Heart right ventricle (tissue), 16 donors: ENCODE data around the gene VEGFA. TPM values are rescaled to one million over a fixed set of nuclear protein-coding genes. Genes with fewer than 3 reads are reported as not detected.

Source experiments
- ATAC-seq, 8 donors: fragments of 200-7000 bp; cut with Tn5 transposase; one replicate each; pipeline ENCODE4 v1.9.1; 2020; ENCODE audit warnings: mild to moderate bottlenecking in 8 of 8, moderate library complexity in 8 of 8, moderate number of reproducible peaks in 1 of 8
- DNase-seq, 2 donors: peaks; one replicate each; pipeline ENCODE4 v3.0.0-alpha.2; 2020
- H3K27ac ChIP-seq, 10 donors: fragments of 200-600 bp; sonication (generic) in 2 of 10; one replicate each; pipeline versions ENCODE4 v1.5.0 to v1.8.0; 2020 to 2022; ENCODE audit warnings: mild to moderate bottlenecking in 3 of 10
- H3K27me3 ChIP-seq, 7 donors: fragments of 200-600 bp; one replicate each; pipeline ENCODE4 v1.8.0; 2021 to 2022; ENCODE audit warnings: mild to moderate bottlenecking in 2 of 7
- H3K36me3 ChIP-seq, 9 donors: fragments of 200-600 bp; sonication (generic) in 1 of 9; one replicate each; pipeline versions ENCODE4 v1.5.0 to v1.8.0; 2020 to 2022; ENCODE audit warnings: mild to moderate bottlenecking in 2 of 9
- H3K4me1 ChIP-seq, 9 donors: fragments of 200-600 bp; sonication (generic) in 1 of 9; one replicate each; pipeline versions ENCODE4 v1.5.0 to v1.8.0; 2020 to 2022; ENCODE audit warnings: mild to moderate bottlenecking in 4 of 9
- H3K4me3 ChIP-seq, 10 donors: fragments of 200-600 bp; sonication (generic) in 2 of 10; one replicate each; pipeline versions ENCODE4 v1.5.0 to v1.8.0; 2020 to 2022; ENCODE audit warnings: mild to moderate bottlenecking in 7 of 10, moderate library complexity in 2 of 10
- H3K9me3 ChIP-seq, 11 donors: fragments of 200-600 bp in 10 of 11; sonication (generic) in 2 of 11; one replicate each; pipeline versions ENCODE4 v1.5.0 to v1.8.0; 2013 to 2022; ENCODE audit warnings: mild to moderate bottlenecking in 2 of 11, control low read depth in 1 of 11, moderate library complexity in 1 of 11
- WGBS, 2 donors: extraction: QIAGEN DNeasy Blood & Tissue Kit; methylation state at CpG; one replicate each; pipeline ENCODE4 v1.1.7; 2013; ENCODE audit warnings: inconsistent platforms in 1 of 2; 5-methylcytosine and 5-hydroxymethylcytosine counted together
- intact Hi-C, 10 donors: fragments of 100-400 bp; cut with DNase I; formaldehyde crosslinking; loops; one replicate each; pipeline versions ENCODE4 v1.11.1 to v1.14.2; 2022
- polyA plus RNA-seq, 2 donors: library from polyadenylated mRNA; stranded (reverse); fragments of 200-250 nt; gene quantifications; one replicate each; pipeline ENCODE4 v1.2.3, GENCODE V29; 2013
- total RNA-seq, 10 donors: library from RNA; stranded (reverse); fragmentation: NEBNext Ultra II Directional in 3 of 10; extraction: Animal tissue kit (Norgen Biotek cat#: 25700) in 3 of 10; gene quantifications; one replicate each; pipeline versions ENCODE4 v1.2.1 to v1.2.4, GENCODE V29; 2021 to 2023
- TF ChIP-seq, protein P1 (sequence below), 9 donors: fragments of 200-600 bp; sonication (generic) in 2 of 9; IDR thresholded peaks; one replicate each; pipeline versions ENCODE4 v1.5.0 to v1.8.0; 2021 to 2022; ENCODE audit warnings: antibody characterized with exemption in 9 of 9, mild to moderate bottlenecking in 5 of 9, moderate library complexity in 1 of 9
- donor health status: Arrhythmogenic right ventricular cardiomyopathy.
- donor health status: ischemic (EF 13 %, LVEDD 7.1; RV severe dilation, severe dysfunction).
- donor health status: healthy with polysubstance abuse.
- donor health status: DM: no; HTN: yes; CAD: no.
- donor health status: DM: no; HTN: no; CAD: no.
- donor health status: ischemic (EF 25% LVEDD 6.9; RV normal size, moderate dysfunction).
- donor health status: ischemic (EF 25% LVEDD 5.7; RV mildly dilated, moderate dysfunction).
- donor health status: healthy.
- donor health status: DM: yes; HTN: yes; CAD: no.
- donor health status: Ischemic cardiomyopathy.
- donor health status: ischemic (EF 35%, LVEDD 5.7; RV mildly dilated, moderate dysfunction).
- donor health status: nonischemic (EF 11% LVEDD 7.7; RV severe dilation, severe dysfunction).
- donor health status: DM: yes; HTN: yes; CAD: no.
- donor health status: PGD.
- donor health status: ischemic (EF 29% LVEDD 5.4; RV normal size, mild dysfunction).
- donor health status: nonischemic (EF 23%, LVEDD 6.1; RV moderate dilation, normal function).

VEGFA gene
- total and polyA plus RNA-seq, 12 donors, result 133 to 456 (median 216) TPM

DNA sequence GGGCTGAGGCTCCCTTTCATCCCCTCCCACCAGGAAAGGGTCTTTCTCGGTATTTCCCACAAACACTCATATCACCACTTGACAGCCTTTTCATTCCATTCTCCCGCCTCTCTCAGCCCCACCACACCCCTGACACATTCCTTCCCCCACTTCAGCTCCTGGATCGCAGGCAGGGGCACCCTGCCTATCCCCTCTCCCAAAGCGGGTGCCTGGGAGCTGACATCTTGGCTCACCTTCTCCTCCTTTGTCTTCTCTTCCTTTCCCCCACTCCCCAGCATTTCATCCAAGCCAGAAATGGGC lies 10.2 kb upstream of the VEGFA start:
- Histone ChIP-seq H3K27me3 (no peaks in the 10 kb centered on the region), H3K9me3 (no peaks in the 10 kb centered on the region), H3K4me1 (peaks cover 0 to 11% (median 0%) of the 10 kb centered on the region in 9 donors), H3K27ac (no peak overlapping the region), H3K36me3 (no peaks in the 10 kb centered on the region), H3K4me3 (no peak overlapping the region)
- 69 to 88% methylated on average over 4 of the region's 4 CpGs for WGBS, 2 donors
- no peak for DNase-seq
- ATAC-seq, result no peak
- TF ChIP-seq, protein P1, sequence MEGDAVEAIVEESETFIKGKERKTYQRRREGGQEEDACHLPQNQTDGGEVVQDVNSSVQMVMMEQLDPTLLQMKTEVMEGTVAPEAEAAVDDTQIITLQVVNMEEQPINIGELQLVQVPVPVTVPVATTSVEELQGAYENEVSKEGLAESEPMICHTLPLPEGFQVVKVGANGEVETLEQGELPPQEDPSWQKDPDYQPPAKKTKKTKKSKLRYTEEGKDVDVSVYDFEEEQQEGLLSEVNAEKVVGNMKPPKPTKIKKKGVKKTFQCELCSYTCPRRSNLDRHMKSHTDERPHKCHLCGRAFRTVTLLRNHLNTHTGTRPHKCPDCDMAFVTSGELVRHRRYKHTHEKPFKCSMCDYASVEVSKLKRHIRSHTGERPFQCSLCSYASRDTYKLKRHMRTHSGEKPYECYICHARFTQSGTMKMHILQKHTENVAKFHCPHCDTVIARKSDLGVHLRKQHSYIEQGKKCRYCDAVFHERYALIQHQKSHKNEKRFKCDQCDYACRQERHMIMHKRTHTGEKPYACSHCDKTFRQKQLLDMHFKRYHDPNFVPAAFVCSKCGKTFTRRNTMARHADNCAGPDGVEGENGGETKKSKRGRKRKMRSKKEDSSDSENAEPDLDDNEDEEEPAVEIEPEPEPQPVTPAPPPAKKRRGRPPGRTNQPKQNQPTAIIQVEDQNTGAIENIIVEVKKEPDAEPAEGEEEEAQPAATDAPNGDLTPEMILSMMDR (IDR thresholded peaks at IDR 0.05), result no peak
- intact Hi-C loops, result loop anchor here in 8 of 10 donors (2.0 to 5.0 kb wide), 3 partner anchors 38 to 93 kb away; no protein-coding TSS in a partner anchor

DNA sequence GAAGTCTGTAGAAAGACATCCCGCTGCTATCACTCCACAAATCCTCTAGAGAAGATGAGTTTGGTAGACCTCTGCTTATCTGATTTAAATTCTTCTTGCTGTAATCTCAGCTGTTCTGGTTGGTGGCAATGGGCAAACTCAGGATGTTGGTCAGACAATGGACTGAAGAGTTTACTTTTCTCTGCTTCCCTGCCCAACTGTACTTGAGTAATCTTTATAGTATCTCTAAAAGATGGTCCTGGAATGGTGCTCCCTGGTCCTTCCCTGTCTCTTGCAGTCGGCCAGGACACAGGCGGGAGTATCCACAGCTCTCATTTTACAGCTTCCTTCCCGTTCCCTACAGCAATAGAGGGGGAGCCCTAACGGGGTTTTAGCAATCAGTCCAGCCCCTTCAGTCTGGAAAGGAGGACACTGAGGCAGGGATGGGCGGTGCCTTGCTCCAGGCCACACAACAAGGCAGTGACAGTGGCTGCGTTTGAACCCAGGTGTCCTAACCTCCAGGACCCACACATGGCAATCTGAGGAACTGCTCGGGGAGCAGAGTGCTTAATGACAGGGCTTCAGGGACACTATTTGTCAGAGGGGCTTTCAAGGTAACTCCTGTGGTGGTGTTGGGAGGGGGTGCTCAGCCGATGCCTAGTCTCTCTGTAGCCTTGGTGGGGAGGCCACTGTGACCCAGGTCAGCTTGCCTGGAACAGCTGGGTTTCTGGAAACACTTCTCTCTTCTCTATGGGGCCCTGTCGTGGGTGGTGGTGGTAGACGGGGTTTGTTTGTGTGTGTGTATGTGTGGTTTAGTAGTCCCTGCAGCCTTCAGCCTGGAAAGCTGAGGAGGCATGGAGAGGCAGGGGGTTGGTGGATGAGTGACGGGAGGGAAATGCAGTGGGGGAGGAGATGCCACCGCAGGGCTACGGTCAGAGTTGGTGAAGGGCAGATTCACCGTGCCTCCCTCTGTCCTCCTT lies 9.5 kb upstream of the VEGFA start:
- peaks cover 0 to 11% (median 0%) of the 10 kb centered on the region in 9 donors for H3K4me1 ChIP-seq
- WGBS, 2 donors, result 79 to 82% methylated on average over 15 of the region's 15 CpGs
- no peaks in the 10 kb centered on the region for H3K9me3 ChIP-seq
- ATAC-seq (no peak), DNase-seq (no peak)
- H3K27me3 ChIP-seq, result no peaks in the 10 kb centered on the region
- H3K27ac ChIP-seq, result no peak overlapping the region
- H3K4me3 ChIP-seq, result no peak overlapping the region
- intact Hi-C loops, result loop anchor here in 1 of 10 donors (5.0 kb wide), 1 partner anchor 38 kb away; no protein-coding TSS in a partner anchor
- H3K36me3 ChIP-seq, result no peaks in the 10 kb centered on the region
- TF ChIP-seq, protein P1 (IDR thresholded peaks at IDR 0.05), result no peak

DNA sequence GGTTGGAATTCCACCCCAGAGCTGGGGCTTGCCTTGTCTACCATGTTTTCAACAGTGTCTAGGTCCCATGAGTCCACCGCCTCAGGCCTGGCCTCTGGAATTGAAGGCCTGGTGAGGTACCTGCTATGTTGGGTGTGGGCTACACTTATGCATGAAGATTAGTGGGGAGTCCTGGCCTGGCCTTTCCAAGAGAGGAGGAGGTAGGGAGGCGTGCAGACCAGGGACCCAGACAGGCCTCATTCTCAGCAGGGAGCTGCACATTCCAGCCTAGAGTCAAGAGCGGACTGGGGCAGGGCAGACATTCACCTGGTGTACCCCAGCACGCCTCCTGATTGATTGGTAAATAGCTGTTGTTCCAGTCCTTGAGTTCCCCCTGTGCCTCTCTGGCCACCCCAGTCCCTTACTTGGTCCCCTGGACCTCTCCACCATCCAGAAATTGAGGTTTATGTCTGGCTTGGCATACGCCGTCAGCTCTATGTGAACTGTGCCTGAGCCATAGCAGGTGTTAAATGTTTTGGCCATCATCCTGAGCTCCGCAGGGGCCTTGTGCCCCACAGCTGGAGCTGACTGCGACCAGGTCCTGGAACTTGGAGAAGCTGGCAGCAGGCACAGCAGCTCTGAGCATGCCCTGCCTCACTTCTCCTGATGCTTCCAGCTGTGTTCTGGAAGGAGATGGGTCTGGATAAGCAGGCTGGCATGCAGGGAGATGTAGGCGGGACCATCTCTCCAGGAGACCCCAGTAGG lies 8.2 kb upstream of the VEGFA start:
- no peak for DNase-seq
- 92 to 93% methylated on average over 9 of the region's 9 CpGs for WGBS, 2 donors
- H3K4me1 ChIP-seq, result peaks cover 0 to 11% (median 0%) of the 10 kb centered on the region in 9 donors

DNA sequence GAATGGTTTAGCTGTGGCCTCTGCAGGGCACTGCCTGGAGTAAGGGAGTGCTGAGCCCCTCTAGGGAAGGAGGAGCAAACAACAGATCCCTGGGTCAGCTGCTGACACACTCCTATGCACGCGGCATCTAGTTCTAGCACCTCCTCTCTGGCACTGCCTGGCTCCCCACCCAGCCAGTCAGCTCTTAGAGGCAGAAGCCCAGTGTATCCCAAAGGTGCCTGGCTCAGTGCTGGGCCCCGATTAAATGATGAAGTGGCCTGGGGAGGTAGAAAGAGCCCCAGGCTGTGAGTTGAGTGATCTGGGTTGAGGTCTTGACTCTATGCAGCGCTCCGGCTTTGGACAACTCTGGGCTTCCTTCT lies 7.6 kb upstream of the VEGFA start:
- H3K27ac ChIP-seq, result no peak overlapping the region
- no peaks in the 10 kb centered on the region for H3K9me3 ChIP-seq
- peaks cover 0 to 11% (median 0%) of the 10 kb centered on the region in 9 donors for H3K4me1 ChIP-seq
- TF ChIP-seq, protein P1 (IDR thresholded peaks at IDR 0.05), result no peak
- no peaks in the 10 kb centered on the region for H3K36me3 ChIP-seq
- no peak overlapping the region for H3K4me3 ChIP-seq
- ATAC-seq, result no peak
- intact Hi-C loops, result loop anchor here in 1 of 10 donors (5.0 kb wide), 1 partner anchor 40 kb away; no protein-coding TSS in a partner anchor
- DNase-seq, result no peak
- H3K27me3 ChIP-seq, result no peaks in the 10 kb centered on the region
- WGBS, 2 donors, result 91 to 92% methylated on average over 5 of the region's 5 CpGs

More for the DNA sequence above, 8.2 kb upstream of the VEGFA start:
- no peaks in the 10 kb centered on the region for H3K27me3 ChIP-seq
- no peaks in the 10 kb centered on the region for H3K9me3 ChIP-seq
- H3K27ac ChIP-seq, result no peak overlapping the region
- TF ChIP-seq, protein P1 (IDR thresholded peaks at IDR 0.05), result no peak
- ATAC-seq, result no peak
- no peaks in the 10 kb centered on the region for H3K36me3 ChIP-seq
- intact Hi-C loops, result loop anchor here in 1 of 10 donors (5.0 kb wide), 1 partner anchor 40 kb away; no protein-coding TSS in a partner anchor
- no peak overlapping the region for H3K4me3 ChIP-seq
